Keratinocyte (primary cell): ENCODE data around the gene CHMP4B. TPM values are rescaled to one million over a fixed set of nuclear protein-coding genes. Genes with fewer than 3 reads are reported as not detected.

Experiments
- DNase-seq: peaks from one replicate; pipeline ENCODE4 v3.0.0-alpha.2; 2011; ENCODE audit warnings: low read depth, missing footprints, low spot score
- FAIRE-seq: peaks from 2 replicates; lab custom pipeline; 2011; peaks lifted over from hg19 to GRCh38; lab: Jason Lieb, UNC
- H2AFZ ChIP-seq: 2 replicates; pipeline ENCODE4 v1.6.0; 2012; ENCODE audit warnings: low read length, control low read depth, inconsistent platforms; ENCODE audit not compliant: control insufficient read depth
- H3K27ac ChIP-seq: 2 replicates; pipeline ENCODE4 v1.5.1; 2011; ENCODE audit warnings: low read length; ENCODE audit not compliant: control insufficient read depth, insufficient read depth
- H3K27me3 ChIP-seq: 3 replicates; pipeline ENCODE4 v1.6.0; 2011; ENCODE audit warnings: low read length; ENCODE audit not compliant: control insufficient read depth, insufficient read depth; ENCODE audit errors: extremely low read depth
- H3K36me3 ChIP-seq, 2 experiments: 2 replicates in 1 of 2; 3 replicates in 1 of 2; pipeline ENCODE4 v1.5.1; 2011; ENCODE audit warnings: low read length in 2 of 2, mild to moderate bottlenecking in 1 of 2; ENCODE audit not compliant: control insufficient read depth in 2 of 2, insufficient read depth in 2 of 2; ENCODE audit errors: extremely low read depth in 1 of 2
- H3K4me1 ChIP-seq: 3 replicates; pipeline ENCODE4 v1.5.1; 2011; ENCODE audit warnings: low read length; ENCODE audit not compliant: control insufficient read depth, insufficient read depth; ENCODE audit errors: extremely low read depth
- H3K4me2 ChIP-seq: 3 replicates; pipeline ENCODE4 v1.6.0; 2011; ENCODE audit warnings: low read depth, low read length; ENCODE audit not compliant: control insufficient read depth, insufficient read depth; ENCODE audit errors: extremely low read depth
- H3K4me3 ChIP-seq, 3 experiments: fragments of 200-600 bp in 1 of 3; sonication (generic) in 1 of 3; 2 replicates in 2 of 3; 3 replicates in 1 of 3; pipeline ENCODE4 v1.5.1; 2011 to 2016; ENCODE audit warnings: low read length in 3 of 3, mild to moderate bottlenecking in 3 of 3, control low read depth in 2 of 3, inconsistent platforms in 1 of 3, low read depth in 1 of 3, mixed read lengths in 1 of 3, mixed run types in 1 of 3, moderate library complexity in 1 of 3; ENCODE audit not compliant: control insufficient read depth in 2 of 3, insufficient read depth in 2 of 3; ENCODE audit errors: extremely low read depth in 1 of 3
- H3K79me2 ChIP-seq: 2 replicates; pipeline ENCODE4 v1.6.0; 2012; ENCODE audit warnings: low read length; ENCODE audit not compliant: control insufficient read depth, insufficient read depth
- H3K9ac ChIP-seq: 3 replicates; pipeline ENCODE4 v1.6.0; 2011; ENCODE audit warnings: low read length; ENCODE audit not compliant: control insufficient read depth, insufficient read depth; ENCODE audit errors: extremely low read depth
- H3K9me1 ChIP-seq: 3 replicates; pipeline ENCODE4 v1.6.0; 2011; ENCODE audit warnings: low read length; ENCODE audit not compliant: control insufficient read depth, insufficient read depth; ENCODE audit errors: extremely low read depth
- H3K9me3 ChIP-seq: 2 replicates; pipeline ENCODE4 v1.5.1; 2012; ENCODE audit warnings: low read depth, low read length; ENCODE audit not compliant: control insufficient read depth
- H4K20me1 ChIP-seq: 3 replicates; pipeline ENCODE4 v1.6.0; 2011; ENCODE audit warnings: low read length; ENCODE audit not compliant: control insufficient read depth, insufficient read depth; ENCODE audit errors: extremely low read depth
- CTCF ChIP-seq, 3 experiments: IDR thresholded peaks in 1 of 3; conservative IDR thresholded peaks in 1 of 3; optimal IDR thresholded peaks in 1 of 3; 2 replicates in 2 of 3; 3 replicates in 1 of 3; pipeline versions ENCODE3 to v1.5.1; 2011; ENCODE audit warnings: low read length in 3 of 3, mild to moderate bottlenecking in 3 of 3, moderate library complexity in 2 of 3, control low read depth in 1 of 3, inconsistent platforms in 1 of 3; ENCODE audit not compliant: insufficient read depth in 2 of 3; ENCODE audit errors: extremely low read depth in 1 of 3
- EZH2 ChIP-seq: IDR thresholded peaks from one replicate; pipeline ENCODE4 v1.6.1; 2012; ENCODE audit warnings: inconsistent platforms, mild to moderate bottlenecking, low read length, moderate library complexity
- dilution Hi-C: fragments of 300-500 bp; cut with MboI; formaldehyde crosslinking; loops from one replicate; pipeline ENCODE4 v1.7.0; 2020; ENCODE audit warnings: low sequenced_read_pairs; ENCODE audit not compliant: extremely low pct_ligation_motif_present
- polyA plus RNA-seq, 5 experiments: library from polyadenylated mRNA; depleted of rRNA in 3 of 5; stranded (reverse) in 3 of 5; stranded (forward) in 1 of 5; unstranded in 1 of 5; fragments of >200 nt; gene quantifications; 1 replicate in 1 of 5; 2 replicates in 3 of 5; 3 replicates in 1 of 5; pipeline versions ENCODE4 v1.2.1 to v1.2.3, GENCODE V29; 2011 to 2012; ENCODE audit warnings: missing spikeins in 2 of 5, low read depth in 1 of 5, low replicate concordance in 1 of 5

CHMP4B gene
- polyA plus RNA-seq, 1 donor (not counting 4 experiments of a cell fraction or from before 2014, with no cell fraction given): 72.2 TPM

GRCh38 chr20:33796907-33797544, 14.1 kb upstream of the CHMP4B start:
- Histone ChIP-seq H3K27me3 (no peaks in the 10 kb centered on the region), H3K4me1 (peaks cover 19% of the 10 kb centered on the region), H3K9me1 (no peaks in the 10 kb centered on the region), H3K4me2 (no peak overlapping the region), H3K36me3 (no peaks in the 10 kb centered on the region), H3K4me3 (no peak overlapping the region), H2AFZ (no peak overlapping the region), H4K20me1 (no peaks in the 10 kb centered on the region), H3K9me3 (no peaks in the 10 kb centered on the region), H3K27ac (no peak overlapping the region), H3K79me2 (no peaks in the 10 kb centered on the region), H3K9ac (no peak overlapping the region)
- dilution Hi-C loops: no loop called here
- TF ChIP-seq EZH2 (no peak), CTCF (optimal IDR thresholded peaks at IDR 0.05 in 1 of 3, IDR thresholded peaks at IDR 0.05 in 1 of 3, conservative IDR thresholded peaks at IDR 0.05 in 1 of 3; ENCODE audit: extremely low read depth in 1 of 3, insufficient read depth in 2 of 3, low read length in 3 of 3) (no peak)
- DNase-seq (no peak), FAIRE-seq (no peak)

- no peaks in the 10 kb centered on the region for H3K36me3 ChIP-seq
- no peak for DNase-seq
- dilution Hi-C loops: no loop called here
- no peaks in the 10 kb centered on the region for H3K79me2 ChIP-seq
- FAIRE-seq: no peak
- H3K9ac ChIP-seq: no peak overlapping the region
- TF ChIP-seq EZH2: no peak
- no peak for TF ChIP-seq CTCF (optimal IDR thresholded peaks at IDR 0.05 in 1 of 3, IDR thresholded peaks at IDR 0.05 in 1 of 3, conservative IDR thresholded peaks at IDR 0.05 in 1 of 3; ENCODE audit: extremely low read depth in 1 of 3, insufficient read depth in 2 of 3, low read length in 3 of 3)
- H3K4me1 ChIP-seq: peaks cover 10% of the 10 kb centered on the region
- no peaks in the 10 kb centered on the region for H3K9me3 ChIP-seq
- no peak overlapping the region for H3K4me2 ChIP-seq
- no peak overlapping the region for H3K27ac ChIP-seq
- H3K9me1 ChIP-seq: no peaks in the 10 kb centered on the region
- H3K27me3 ChIP-seq: no peaks in the 10 kb centered on the region
- no peaks in the 10 kb centered on the region for H4K20me1 ChIP-seq
- no peak overlapping the region for H3K4me3 ChIP-seq
- H2AFZ ChIP-seq: no peak overlapping the region
Observed at GRCh38 chr20:33798444-33798843, 12.7 kb upstream of the CHMP4B start.
